Omental fat pad (tissue), 4 donors: ENCODE measurements around the gene ZC3H15. TPM values are rescaled to one million over a fixed set of nuclear protein-coding genes. Genes with fewer than 3 reads are reported as not detected.
"Not testable (repeated sequence)": the region's sequence is repeated elsewhere in the genome, so short reads cannot be mapped to it uniquely, and the experiment has no call there.

ENCODE experiments used
- ATAC-seq: fragments of 150-250 bp; one replicate; pipeline ENCODE4 v1.9.1; 2016; ENCODE audit warnings: mild to moderate bottlenecking, moderate library complexity; ENCODE audit not compliant: low FRiP score
- DNase-seq: peaks from one replicate; pipeline ENCODE4 v3.0.0-alpha.2; 2019; ENCODE audit warnings: low spot score
- total RNA-seq, 4 donors: library from RNA; depleted of rRNA; stranded (reverse); fragments of >200 nt; gene quantifications; one replicate each; pipeline ENCODE4 v1.1.0, GENCODE V29; 2016
- TF ChIP-seq, protein P1 (sequence below), 3 donors: fragments of 450-650 bp; IDR thresholded peaks; one replicate each; pipeline ENCODE4 v1.5.1; 2016 to 2017; ENCODE audit warnings: antibody characterized with exemption in 3 of 3, mild to moderate bottlenecking in 3 of 3, moderate library complexity in 2 of 3

ZC3H15 gene
- total RNA-seq, 4 donors from 2014 or later, result 47.3 to 115 (median 58.5) TPM

DNA sequence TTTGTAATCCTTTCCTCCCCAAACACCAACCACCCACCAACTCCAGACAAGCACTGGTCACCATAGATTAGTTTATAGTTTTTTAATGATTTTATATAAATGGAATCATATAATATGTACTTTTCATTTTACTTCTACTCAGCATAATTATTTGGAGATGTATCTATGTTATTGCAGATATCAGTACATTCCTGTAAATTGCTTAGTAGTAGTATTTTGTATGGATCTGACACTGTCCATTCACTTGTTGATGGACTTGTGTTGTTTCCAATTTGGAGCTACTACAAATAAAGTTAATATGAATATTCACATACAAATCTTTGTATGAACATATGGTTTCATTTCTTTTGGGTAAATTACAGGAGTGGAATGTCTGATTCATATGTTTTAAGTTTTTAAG, 31.0 kb downstream of the ZC3H15 start:
- ATAC-seq, result no peak
- TF ChIP-seq, protein P1, sequence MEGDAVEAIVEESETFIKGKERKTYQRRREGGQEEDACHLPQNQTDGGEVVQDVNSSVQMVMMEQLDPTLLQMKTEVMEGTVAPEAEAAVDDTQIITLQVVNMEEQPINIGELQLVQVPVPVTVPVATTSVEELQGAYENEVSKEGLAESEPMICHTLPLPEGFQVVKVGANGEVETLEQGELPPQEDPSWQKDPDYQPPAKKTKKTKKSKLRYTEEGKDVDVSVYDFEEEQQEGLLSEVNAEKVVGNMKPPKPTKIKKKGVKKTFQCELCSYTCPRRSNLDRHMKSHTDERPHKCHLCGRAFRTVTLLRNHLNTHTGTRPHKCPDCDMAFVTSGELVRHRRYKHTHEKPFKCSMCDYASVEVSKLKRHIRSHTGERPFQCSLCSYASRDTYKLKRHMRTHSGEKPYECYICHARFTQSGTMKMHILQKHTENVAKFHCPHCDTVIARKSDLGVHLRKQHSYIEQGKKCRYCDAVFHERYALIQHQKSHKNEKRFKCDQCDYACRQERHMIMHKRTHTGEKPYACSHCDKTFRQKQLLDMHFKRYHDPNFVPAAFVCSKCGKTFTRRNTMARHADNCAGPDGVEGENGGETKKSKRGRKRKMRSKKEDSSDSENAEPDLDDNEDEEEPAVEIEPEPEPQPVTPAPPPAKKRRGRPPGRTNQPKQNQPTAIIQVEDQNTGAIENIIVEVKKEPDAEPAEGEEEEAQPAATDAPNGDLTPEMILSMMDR (IDR thresholded peaks at IDR 0.05), result no peak
- DNase-seq, result no peak

DNA sequence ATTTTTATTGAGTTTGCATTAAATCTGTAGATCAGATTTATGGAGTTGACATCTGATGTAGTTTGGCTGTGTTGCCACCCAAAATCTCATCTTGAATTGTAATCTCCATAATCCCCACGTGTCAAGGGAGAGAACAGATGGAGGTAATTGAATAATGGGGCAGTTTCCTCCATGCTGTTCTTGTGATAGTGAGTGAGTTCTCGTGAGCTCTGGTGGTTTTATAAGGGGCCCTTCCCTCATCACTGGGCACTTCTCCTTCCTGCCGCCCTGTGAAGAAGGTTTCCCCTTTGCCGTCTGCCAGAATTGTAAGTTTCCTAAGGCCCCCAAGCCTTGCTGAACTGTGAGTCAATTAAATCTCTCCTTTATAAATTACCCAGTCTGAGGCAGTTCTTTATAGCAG, 32.2 kb downstream of the ZC3H15 start:
- ATAC-seq (no peak), DNase-seq (no peak)
- TF ChIP-seq, protein P1 (IDR thresholded peaks at IDR 0.05), result no peak

DNA sequence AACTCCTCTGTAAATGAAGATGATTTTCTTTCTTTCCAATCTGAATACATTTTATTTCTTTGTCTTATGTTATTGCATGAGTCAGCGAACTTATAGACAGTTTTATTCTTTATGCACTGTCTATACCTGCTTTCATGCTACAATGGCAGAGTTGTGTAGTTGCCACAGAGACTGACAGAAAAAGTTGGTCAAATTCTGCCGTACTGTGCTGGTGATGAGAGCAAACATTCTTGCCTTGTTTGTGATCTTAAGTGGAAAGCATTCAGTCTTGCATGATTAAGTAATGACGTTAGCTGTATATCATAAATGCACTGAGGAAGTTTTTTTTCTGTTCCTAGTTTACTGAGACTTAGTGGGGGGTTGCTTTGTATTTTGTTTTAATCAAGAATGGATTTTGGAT, 32.9 kb downstream of the ZC3H15 start:
- TF ChIP-seq, protein P1 (IDR thresholded peaks at IDR 0.05), result no peak
- no peak for DNase-seq
- no peak for ATAC-seq

DNA sequence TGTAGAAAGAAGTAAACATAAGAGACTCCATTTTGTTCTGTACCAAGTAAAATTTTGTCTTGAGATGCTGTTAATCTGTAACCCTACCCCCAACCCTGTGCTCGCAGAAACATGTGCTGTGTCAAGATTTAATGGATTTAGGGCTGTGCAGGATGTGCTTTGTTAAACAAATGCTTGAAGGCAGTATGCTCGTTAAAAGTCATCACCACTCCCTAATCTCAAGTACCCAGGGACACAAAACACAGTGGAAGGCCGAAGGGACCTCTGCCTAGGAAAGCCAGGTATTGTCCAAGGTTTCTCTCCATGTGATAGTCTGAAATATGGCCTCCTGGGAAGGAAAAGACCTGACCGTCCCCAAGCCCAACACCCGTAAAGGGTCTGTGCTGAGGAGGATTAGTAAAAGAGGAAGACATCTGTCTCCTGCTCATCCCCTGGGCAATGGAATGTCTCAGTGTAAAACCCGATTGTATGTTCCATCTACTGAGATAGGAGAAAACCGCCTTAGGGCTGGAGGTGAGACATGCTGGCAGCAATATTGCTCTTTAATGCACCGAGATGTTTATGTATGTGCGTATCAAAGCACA, 35.6 kb downstream of the ZC3H15 start:
- not testable (repeated sequence) for DNase-seq, ATAC-seq

DNA sequence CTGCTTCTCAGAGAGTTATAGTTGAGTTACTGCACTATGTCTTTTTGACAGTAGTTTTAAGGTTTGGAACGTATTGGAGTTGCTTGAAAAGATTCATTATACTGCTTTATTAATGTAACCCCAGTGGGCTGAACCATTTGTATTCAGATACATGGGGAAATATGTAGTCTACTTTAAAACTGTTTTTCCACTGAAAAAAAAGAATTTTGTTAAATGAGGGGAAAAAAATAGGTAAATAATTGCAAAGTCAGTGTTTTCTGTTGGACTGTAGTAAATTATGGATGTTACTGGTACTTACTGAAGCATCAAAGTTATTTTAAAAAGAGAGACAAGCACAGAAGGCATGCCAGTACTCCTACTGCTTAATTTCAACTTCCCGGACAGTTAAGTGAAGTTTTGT, 36.4 kb downstream of the ZC3H15 start:
- DNase-seq (no peak), ATAC-seq (no peak)
- TF ChIP-seq, protein P1 (IDR thresholded peaks at IDR 0.05), result no peak

DNA sequence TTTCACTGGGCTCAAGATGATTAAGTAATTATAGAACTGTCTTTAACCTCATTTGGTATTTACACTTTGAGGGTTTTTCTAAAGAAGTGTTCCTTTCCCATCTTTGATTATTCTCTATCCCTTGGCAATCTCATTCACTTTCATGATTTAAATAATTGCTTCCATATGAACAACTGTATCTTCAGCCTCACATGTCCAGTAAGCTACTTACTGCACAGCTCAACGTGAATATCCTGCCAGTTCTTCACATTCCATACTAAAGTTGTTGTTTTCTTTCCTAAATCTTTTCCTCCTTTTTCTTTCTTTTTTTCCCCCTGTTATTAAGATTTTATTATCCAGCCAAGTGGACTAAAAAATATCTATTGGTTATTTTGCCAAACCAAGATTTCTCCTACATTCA, 37.7 kb downstream of the ZC3H15 start:
- TF ChIP-seq, protein P1 (IDR thresholded peaks at IDR 0.05), result no peak
- ATAC-seq (no peak), DNase-seq (no peak)

DNA sequence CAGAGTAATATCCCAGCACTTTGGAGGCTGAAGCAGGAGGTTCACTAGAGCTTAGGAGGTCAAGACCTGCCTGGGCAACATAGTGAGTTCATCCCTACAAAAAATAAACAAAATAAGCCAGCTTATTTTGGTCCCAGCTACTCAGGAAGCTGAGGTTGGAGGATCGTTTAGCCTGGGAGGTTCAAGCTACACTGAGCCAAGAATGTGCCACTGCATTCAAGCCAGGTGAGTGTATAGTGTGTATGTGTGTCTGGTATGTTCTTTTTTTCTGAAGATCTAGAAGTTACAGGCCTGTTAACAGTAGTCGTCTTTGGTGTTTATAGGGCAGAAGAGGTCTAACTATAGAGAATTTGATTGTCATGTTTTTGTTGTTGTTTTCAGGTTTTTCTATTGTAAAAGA, 40.2 kb downstream of the ZC3H15 start:
- ATAC-seq, result no peak
- TF ChIP-seq, protein P1 (IDR thresholded peaks at IDR 0.05), result no peak
- DNase-seq, result no peak

DNA sequence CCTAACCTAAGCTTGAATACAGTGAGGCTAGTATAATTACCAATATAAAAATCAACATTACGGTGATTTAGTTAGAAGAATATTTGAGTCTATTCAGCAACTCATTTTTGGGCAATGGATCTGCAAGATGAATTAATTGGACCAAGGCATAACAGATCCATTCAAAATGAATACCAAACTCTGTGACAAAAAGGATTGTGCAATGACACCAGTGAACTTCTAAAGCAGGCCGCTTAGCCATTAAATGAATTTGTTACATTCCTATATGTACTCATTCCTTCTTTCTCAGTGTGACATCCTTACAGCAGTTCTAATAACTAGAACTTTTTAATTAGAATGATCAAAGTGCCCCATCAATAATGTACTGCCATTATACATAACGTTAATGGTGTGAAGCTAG, 44.3 kb downstream of the ZC3H15 start:
- DNase-seq (no peak), ATAC-seq (no peak)
- TF ChIP-seq, protein P1 (IDR thresholded peaks at IDR 0.05), result no peak
